K562 (cell line): ENCODE data around the gene TCF15. TPM values are rescaled to one million over a fixed set of nuclear protein-coding genes. Genes with fewer than 3 reads are reported as not detected.
A peak's percentile ranks its signal among the peaks of the same experiment; 100 is the strongest.

ENCODE experiments used
- ATAC-seq: fragments of 200-7000 bp; cut with Tn5 transposase; 3 replicates; pipeline ENCODE4 v1.9.1; 2020; ENCODE audit warnings: moderate library complexity
- BruUV-seq: library from RNA; stranded (reverse); fragments of 400-500 nt; replicated peaks from 2 replicates; lab custom pipeline; 2021; lab: Mats Ljungman, UMichigan
- CTCF ChIA-PET: fragments of 300-600 bp; formaldehyde crosslinking; extraction: SDS; loops from one replicate; lab custom pipeline; 2021; ENCODE audit warnings: low intra/inter-chr PET ratio; lab: Yijun Ruan, JAX
- POLR2A ChIA-PET: fragments of 300-600, 350-650 bp; sonication (Branson Sonifier 250); formaldehyde crosslinking; extraction: SDS; loops from one replicate; lab custom pipeline; 2021; ENCODE audit warnings: antibody characterized with exemption, inconsistent platforms; lab: Yijun Ruan, JAX
- DNase-seq, 4 experiments: peaks; one replicate each; pipeline versions ENCODE4 v3.0.0 to v3.0.0-alpha.2; 2011 to 2018; ENCODE audit warnings: low spot score in 3 of 4, mixed read lengths in 3 of 4; ENCODE audit errors: extremely low read depth in 1 of 4
- FAIRE-seq: peaks from 2 replicates; lab custom pipeline; 2011; peaks lifted over from hg19 to GRCh38; lab: Jason Lieb, UNC
- H2AFZ ChIP-seq: 2 replicates; pipeline ENCODE4 v1.6.0; 2011; ENCODE audit warnings: low read depth, low read length, control low read depth, inconsistent platforms
- H3K27ac ChIP-seq: fragments of 200-600 bp; 3 replicates; pipeline ENCODE4 v1.8.0; 2011; ENCODE audit warnings: low read depth, mild to moderate bottlenecking, control low read depth, inconsistent platforms, low read length, moderate library complexity, mixed read lengths; ENCODE audit errors: extremely low read depth
- H3K27me3 ChIP-seq, 2 experiments: fragments of 300-600 bp in 1 of 2; 2 replicates in 1 of 2; 3 replicates in 1 of 2; pipeline versions ENCODE4 v1.6.0 to v1.8.0; 2011; ENCODE audit warnings: inconsistent platforms in 2 of 2, low read length in 2 of 2, mild to moderate bottlenecking in 1 of 2, mixed read lengths in 1 of 2, moderate library complexity in 1 of 2; ENCODE audit not compliant: control insufficient read depth in 2 of 2, insufficient read depth in 2 of 2
- H3K36me3 ChIP-seq: fragments of 300-600 bp; 3 replicates; pipeline ENCODE4 v1.8.0; 2011; ENCODE audit warnings: mild to moderate bottlenecking, low read length, inconsistent platforms; ENCODE audit not compliant: control insufficient read depth, insufficient read depth
- H3K4me1 ChIP-seq, 2 experiments: fragments of 200-600 bp in 1 of 2; replicated peaks in 1 of 2; 2 replicates in 1 of 2; 3 replicates in 1 of 2; pipeline versions ENCODE4 v1.5.1 to v1.8.0; 2011; ENCODE audit warnings: inconsistent platforms in 2 of 2, low read length in 2 of 2, mild to moderate bottlenecking in 1 of 2, mixed read lengths in 1 of 2, moderate library complexity in 1 of 2; ENCODE audit not compliant: control insufficient read depth in 2 of 2, insufficient read depth in 2 of 2
- H3K4me2 ChIP-seq: 2 replicates; pipeline ENCODE4 v1.6.1; 2011; ENCODE audit warnings: low read length, control low read depth, inconsistent platforms, mixed read lengths; ENCODE audit not compliant: insufficient read depth
- H3K4me3 ChIP-seq: fragments of 200-600 bp; sonication (generic), shearing (Covaris generic); 2 replicates; pipeline ENCODE4 v1.5.1; 2016; ENCODE audit warnings: control low read depth, inconsistent platforms
- H3K79me2 ChIP-seq: fragments of 200-600 bp; 3 replicates; pipeline ENCODE4 v1.8.0; 2011; ENCODE audit warnings: low read length, inconsistent platforms; ENCODE audit not compliant: control insufficient read depth, insufficient read depth
- H3K9ac ChIP-seq, 2 experiments: 2 replicates each; pipeline versions ENCODE4 v1.6.0 to v1.6.1; 2011; ENCODE audit warnings: low read depth in 2 of 2, low read length in 2 of 2, control low read depth in 1 of 2, inconsistent platforms in 1 of 2, mild to moderate bottlenecking in 1 of 2, mixed read lengths in 1 of 2; ENCODE audit not compliant: insufficient read depth in 1 of 2
- H3K9me1 ChIP-seq: one replicate; pipeline ENCODE4 v1.6.0; 2011; ENCODE audit warnings: inconsistent platforms, mild to moderate bottlenecking, low read length, moderate library complexity; ENCODE audit not compliant: control insufficient read depth, insufficient read depth
- H3K9me3 ChIP-seq: replicated peaks from 2 replicates; pipeline ENCODE4 v1.5.1; 2011; ENCODE audit warnings: low read depth, low read length, inconsistent platforms; ENCODE audit not compliant: control insufficient read depth, insufficient read depth
- H4K20me1 ChIP-seq: replicated peaks from 2 replicates; pipeline ENCODE4 v1.6.1; 2011; ENCODE audit warnings: low read length, inconsistent platforms, mixed read lengths; ENCODE audit not compliant: control insufficient read depth, insufficient read depth
- ARID2 ChIP-seq: fragments of 450-650 bp; IDR thresholded peaks from 2 replicates; pipeline ENCODE4 v1.6.1; 2017; ENCODE audit warnings: antibody characterized with exemption, mild to moderate bottlenecking
- BCOR ChIP-seq: fragments of 450-650 bp; IDR thresholded peaks from 2 replicates; pipeline ENCODE4 v1.6.1; 2016
- CGGBP1 ChIP-seq: fragments of 250-450 bp; sonication (Bioruptor Pico); IDR thresholded peaks from 2 replicates; pipeline ENCODE4 v1.9.0; 2021; ENCODE audit warnings: mild to moderate bottlenecking
- CHCHD3 ChIP-seq: fragments of 250-450 bp; sonication (Bioruptor Pico); IDR thresholded peaks from 2 replicates; pipeline ENCODE4 v2.1.2; 2022; ENCODE audit warnings: mild to moderate bottlenecking
- CTCF ChIP-seq, 3 experiments: IDR thresholded peaks in 2 of 3; conservative IDR thresholded peaks in 1 of 3; 2 replicates each; pipeline ENCODE4 v1.5.1; 2011 to 2012; ENCODE audit warnings: low read length in 3 of 3, mild to moderate bottlenecking in 3 of 3, control low read depth in 2 of 3, improper control_type of control experiment in 1 of 3, inconsistent platforms in 1 of 3, low read depth in 1 of 3, mixed read lengths in 1 of 3, moderate library complexity in 1 of 3; ENCODE audit not compliant: insufficient read depth in 2 of 3
- DACH1 ChIP-seq: fragments of 450-650 bp; IDR thresholded peaks from 2 replicates; pipeline ENCODE4 v1.6.1; 2018; ENCODE audit not compliant: partially characterized antibody
- ETV1 ChIP-seq: fragments of 450-650 bp; conservative IDR thresholded peaks from 2 replicates; pipeline ENCODE4 v1.6.1; 2016; ENCODE audit warnings: missing genetic modification characterization, control low read depth, low read depth, missing compliant biosample characterization
- FOXJ2 ChIP-seq: fragments of 200-800 bp; sonication (Bioruptor generic); IDR thresholded peaks from 2 replicates; pipeline ENCODE4 v1.6.1; 2016; ENCODE audit warnings: missing genetic modification characterization, missing compliant biosample characterization
- KDM1A ChIP-seq, 2 experiments: fragments of 450-650 bp; IDR thresholded peaks; 2 replicates each; pipeline ENCODE4 v1.6.1; 2016; ENCODE audit warnings: mild to moderate bottlenecking in 2 of 2
- MYNN ChIP-seq, 2 experiments: sonication (generic); formaldehyde crosslinking in 1 of 2; IDR thresholded peaks; 2 replicates each; pipeline versions ENCODE4 v1.5.0 to v1.6.1; 2016 to 2020; ENCODE audit warnings: antibody characterized with exemption in 1 of 2, missing genetic modification reagents in 1 of 2
- NR2F6 ChIP-seq: fragments of 450-650 bp; formaldehyde crosslinking; IDR thresholded peaks from 2 replicates; pipeline ENCODE4 v1.4.0; 2020; ENCODE audit warnings: mild to moderate bottlenecking
- NR4A1 ChIP-seq, 2 experiments: fragments of 250-450 bp in 1 of 2; fragments of 450-650 bp in 1 of 2; sonication (Bioruptor Pico) in 1 of 2; IDR thresholded peaks; 2 replicates each; pipeline versions ENCODE4 v1.4.0 to v1.6.1; 2016 to 2020; ENCODE audit warnings: mild to moderate bottlenecking in 2 of 2, missing compliant biosample characterization in 1 of 2, missing genetic modification characterization in 1 of 2, moderate library complexity in 1 of 2
- PRPF4 ChIP-seq: fragments of 200-400 bp; formaldehyde crosslinking; IDR thresholded peaks from one replicate; pipeline ENCODE4 v1.6.1; 2017; ENCODE audit warnings: low read length, low read depth, mild to moderate bottlenecking; ENCODE audit not compliant: insufficient read depth, poor library complexity, severe bottlenecking
- RBM25 ChIP-seq: fragments of 200-400 bp; formaldehyde crosslinking; IDR thresholded peaks from 2 replicates; pipeline ENCODE4 v1.6.1; 2018; ENCODE audit warnings: low read length, low read depth, moderate library complexity; ENCODE audit not compliant: severe bottlenecking
- SMARCE1 ChIP-seq: fragments of 450-650 bp; IDR thresholded peaks from 2 replicates; pipeline ENCODE4 v1.7.1; 2016; ENCODE audit warnings: mild to moderate bottlenecking
- TBP ChIP-seq: optimal IDR thresholded peaks from 2 replicates; pipeline ENCODE3; 2011; ENCODE audit warnings: low read depth, low read length, improper control_type of control experiment
- U2AF1 ChIP-seq: fragments of 200-400 bp; formaldehyde crosslinking; optimal IDR thresholded peaks from 2 replicates; pipeline ENCODE3; 2017; ENCODE audit warnings: mild to moderate bottlenecking, low read depth, low read length, moderate library complexity
- U2AF2 ChIP-seq: fragments of 200-400 bp; formaldehyde crosslinking; optimal IDR thresholded peaks from 2 replicates; pipeline ENCODE3; 2017; ENCODE audit warnings: low read depth, mild to moderate bottlenecking, low read length
- ZNF280A ChIP-seq: fragments of 450-650 bp; IDR thresholded peaks from 2 replicates; pipeline ENCODE4 v1.6.1; 2018; ENCODE audit warnings: mild to moderate bottlenecking, low read depth; ENCODE audit not compliant: partially characterized antibody
- WGBS: fragments of 100-300 bp; shearing (Covaris generic); methylation state at CpG from one replicate; pipeline ENCODE4 v1.1.6; 2016; ENCODE audit warnings: low coverage, mixed read lengths; ENCODE audit not compliant: insufficient coverage; ENCODE audit errors: missing lambda C conversion rate; 5-methylcytosine and 5-hydroxymethylcytosine counted together
- in situ Hi-C: fragments of 300-500 bp; cut with MboI; formaldehyde crosslinking; loops from 4 replicates; pipeline ENCODE4 v1.15.0; 2018; ENCODE audit warnings: inconsistent platforms, mixed read lengths
- intact Hi-C: fragments of 100-400 bp; cut with micrococcal nuclease; formaldehyde crosslinking; loops from 2 replicates; pipeline ENCODE4 v1.14.2; 2022
- polyA plus RNA-seq, 8 experiments: library from polyadenylated mRNA; depleted of rRNA in 4 of 8; stranded (reverse) in 5 of 8; unstranded in 3 of 8; fragments of >200 nt; fragmentation: Nextera tagmentation in 2 of 8; fragmentation: Illumina TruSeq in 1 of 8; extraction: Ambion mirVana in 2 of 8; extraction: Trizol in 1 of 8; gene quantifications; 2 replicates each; pipeline versions ENCODE4 v1.2.1 to v1.2.3, GENCODE V29; 2011 to 2014; ENCODE audit warnings: inconsistent platforms in 1 of 8, missing spikeins in 1 of 8
- total RNA-seq, 7 experiments: library from RNA; depleted of rRNA in 6 of 7; stranded (reverse); fragments of >200 nt in 6 of 7; fragmentation: Illumina TruSeq in 2 of 7; extraction: Trizol in 2 of 7; gene quantifications; 2 replicates each; pipeline versions ENCODE4 v1.2.1 to v1.2.3, GENCODE V29; 2011 to 2021; ENCODE audit warnings: low replicate concordance in 1 of 7
- TF ChIP-seq, protein P1 (sequence below): sonication (generic); formaldehyde crosslinking; IDR thresholded peaks from 2 replicates; pipeline ENCODE4 v1.8.0; 2022; ENCODE audit warnings: missing genetic modification reagents, mild to moderate bottlenecking, borderline replicate concordance

TCF15 gene
- total and polyA plus RNA-seq, 9 of the 15 experiments (the other 6 are each of a cell fraction or from before 2014, with no cell fraction given), result 0.04 to 5.0 (median 1.2) TPM

- no peak for FAIRE-seq
- H3K27me3 ChIP-seq, result no peaks in the 10 kb centered on the region
- no peaks in the 10 kb centered on the region for H4K20me1 ChIP-seq
- intact Hi-C loops (no loop called here), in situ Hi-C loops (loop anchor here (5.0 kb wide), 1 partner anchor 89 kb away; no protein-coding TSS in a partner anchor)
- WGBS, result 44% methylated on average over 2 of the region's 3 CpGs
- no peak overlapping the region for H2AFZ ChIP-seq
- H3K79me2 ChIP-seq, result no peaks in the 10 kb centered on the region
- no peak overlapping the region for H3K9ac ChIP-seq
- ChIA-PET POLR2A (no interaction called here), CTCF (no interaction called here)
- no TSS peak for BruUV-seq
- H3K9me3 ChIP-seq, result no peaks in the 10 kb centered on the region
- no peak overlapping the region for H3K4me2 ChIP-seq
- no peaks in the 10 kb centered on the region for H3K9me1 ChIP-seq
- peaks cover 0 to 18% of the 10 kb centered on the region in 2 experiments; a peak in 3 of 5 replicates for H3K4me1 ChIP-seq
- no peaks in the 10 kb centered on the region for H3K36me3 ChIP-seq
- TF ChIP-seq CHCHD3 (CRISPR knock-in tag) (no peak), NR2F6 (CRISPR knock-in tag) (no peak), ZNF280A (no peak), RBM25 (peak; percentile 53), KDM1A (IDR thresholded peaks at IDR 0.05) (0 out of 4 replicates have a peak, but pooled peaks of 1 of the 2 experiments have one; percentile 16), CGGBP1 (CRISPR knock-in tag) (no peak), ETV1 (tag) (no peak), SMARCE1 (no peak), U2AF1 (no peak), ARID2 (no peak), BCOR (peak; percentile 59; the same call in 1 of the 2 replicates), TBP (no peak), CTCF (IDR thresholded peaks at IDR 0.05 in 2 of 3, conservative IDR thresholded peaks at IDR 0.05 in 1 of 3; ENCODE audit: insufficient read depth in 2 of 3, low read depth in 1 of 3, low read length in 3 of 3) (no peak), FOXJ2 (no peak), PRPF4 (no peak), DACH1 (no peak), U2AF2 (no peak), NR4A1 (CRISPR knock-in tag; IDR thresholded peaks at IDR 0.05) (no peak), NR4A1 (tag; IDR thresholded peaks at IDR 0.05) (no peak), MYNN (IDR thresholded peaks at IDR 0.05) (no peak), MYNN (CRISPR knock-in tag; IDR thresholded peaks at IDR 0.05) (no peak)
- TF ChIP-seq, protein P1, sequence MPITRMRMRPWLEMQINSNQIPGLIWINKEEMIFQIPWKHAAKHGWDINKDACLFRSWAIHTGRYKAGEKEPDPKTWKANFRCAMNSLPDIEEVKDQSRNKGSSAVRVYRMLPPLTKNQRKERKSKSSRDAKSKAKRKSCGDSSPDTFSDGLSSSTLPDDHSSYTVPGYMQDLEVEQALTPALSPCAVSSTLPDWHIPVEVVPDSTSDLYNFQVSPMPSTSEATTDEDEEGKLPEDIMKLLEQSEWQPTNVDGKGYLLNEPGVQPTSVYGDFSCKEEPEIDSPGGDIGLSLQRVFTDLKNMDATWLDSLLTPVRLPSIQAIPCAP (CRISPR knock-in tag), result no peak
- ATAC-seq, result no peak
- H3K27ac ChIP-seq, result no peak overlapping the region
- H3K4me3 ChIP-seq, result no peak overlapping the region
- DNase-seq, result peak in 1 of 4 experiments; percentile 21
Observed at GRCh38 chr20:558117-558516, 52.0 kb downstream of the TCF15 start.
